CD14-positive monocyte (primary cell): ENCODE measurements around the gene UACA. TPM values are rescaled to one million over a fixed set of nuclear protein-coding genes. Genes with fewer than 3 reads are reported as not detected.

Experiments used
- DNase-seq, 3 donors: peaks; one replicate each; pipeline ENCODE4 v3.0.0-alpha.2; 2011 to 2022
- H2AFZ ChIP-seq: 2 replicates; pipeline ENCODE4 v1.6.0; 2012; ENCODE audit warnings: mild to moderate bottlenecking, low read depth, low read length, inconsistent platforms; ENCODE audit not compliant: insufficient read depth, poor library complexity, severe bottlenecking
- H3K27ac ChIP-seq, 2 donors: 1 replicate in 1 of 2; 2 replicates in 1 of 2; pipeline ENCODE4 v1.5.1; 2012 to 2013; ENCODE audit warnings: low read length in 2 of 2, control low read depth in 1 of 2, inconsistent platforms in 1 of 2, low read depth in 1 of 2, mild to moderate bottlenecking in 1 of 2
- H3K27me3 ChIP-seq, 2 donors: one replicate each; pipeline versions ENCODE4 v1.6.0 to v1.6.1; 2011 to 2013; ENCODE audit warnings: low read length in 2 of 2; ENCODE audit not compliant: control insufficient read depth in 2 of 2, insufficient read depth in 2 of 2
- H3K36me3 ChIP-seq, 2 donors: replicated peaks in 1 of 2; 1 replicate in 1 of 2; 2 replicates in 1 of 2; pipeline versions ENCODE4 v1.5.1 to v1.6.1; 2012 to 2013; ENCODE audit warnings: low read length in 2 of 2, control low read depth in 1 of 2, inconsistent platforms in 1 of 2, mild to moderate bottlenecking in 1 of 2; ENCODE audit not compliant: insufficient read depth in 2 of 2, control insufficient read depth in 1 of 2
- H3K4me1 ChIP-seq, 2 donors: 1 replicate in 1 of 2; 2 replicates in 1 of 2; pipeline versions ENCODE4 v1.5.1 to v1.6.1; 2012 to 2013; ENCODE audit warnings: low read length in 2 of 2, control low read depth in 1 of 2, inconsistent platforms in 1 of 2, mild to moderate bottlenecking in 1 of 2, moderate library complexity in 1 of 2; ENCODE audit not compliant: insufficient read depth in 2 of 2, control insufficient read depth in 1 of 2
- H3K4me2 ChIP-seq: replicated peaks from 2 replicates; pipeline ENCODE3; 2012; ENCODE audit warnings: low read length, moderate library complexity, mild to moderate bottlenecking; ENCODE audit not compliant: poor library complexity, severe bottlenecking; ENCODE audit errors: extremely low read depth
- H3K4me3 ChIP-seq, 3 experiments: fragments of 200-600 bp in 1 of 3; sonication (generic) in 1 of 3; replicated peaks in 1 of 3; 1 replicate in 2 of 3; 2 replicates in 1 of 3; pipeline ENCODE4 v1.5.1; 2011 to 2013; ENCODE audit warnings: low read length in 3 of 3, mild to moderate bottlenecking in 3 of 3, control low read depth in 2 of 3, low read depth in 2 of 3, inconsistent platforms in 1 of 3, moderate library complexity in 1 of 3
- H3K79me2 ChIP-seq: 2 replicates; pipeline ENCODE4 v1.6.0; 2012; ENCODE audit warnings: mild to moderate bottlenecking, control low read depth, inconsistent platforms, low read length, moderate library complexity; ENCODE audit not compliant: insufficient read depth
- H3K9ac ChIP-seq: 2 replicates; pipeline ENCODE4 v1.6.0; 2017; ENCODE audit warnings: low read length, mild to moderate bottlenecking; ENCODE audit not compliant: insufficient read depth, poor library complexity, severe bottlenecking
- H3K9me3 ChIP-seq, 2 donors: replicated peaks in 1 of 2; 1 replicate in 1 of 2; 2 replicates in 1 of 2; pipeline versions ENCODE4 v1.5.1 to v1.6.1; 2012 to 2013; ENCODE audit warnings: low read length in 2 of 2, control low read depth in 1 of 2; ENCODE audit not compliant: control insufficient read depth in 1 of 2, insufficient read depth in 1 of 2
- H4K20me1 ChIP-seq: 2 replicates; pipeline ENCODE4 v1.6.0; 2012; ENCODE audit warnings: mild to moderate bottlenecking, low read length, control low read depth, moderate library complexity; ENCODE audit not compliant: insufficient read depth
- H3K27ac Mint-ChIP-seq, 7 donors: one replicate each; pipeline ENCODE4 v1.8.0; 2020; ENCODE audit warnings: mild to moderate bottlenecking in 7 of 7, mixed read lengths in 7 of 7, moderate library complexity in 6 of 7, inconsistent platforms in 2 of 7
- H3K27me3 Mint-ChIP-seq, 3 donors: one replicate each; pipeline ENCODE4 v1.8.0; 2021 to 2022; ENCODE audit warnings: low read depth in 3 of 3, mild to moderate bottlenecking in 3 of 3, mixed read lengths in 3 of 3, moderate library complexity in 3 of 3, inconsistent platforms in 1 of 3
- H3K36me3 Mint-ChIP-seq, 2 donors: one replicate each; pipeline ENCODE4 v1.8.0; 2020; ENCODE audit warnings: mixed read lengths in 2 of 2, inconsistent platforms in 1 of 2, mild to moderate bottlenecking in 1 of 2
- H3K4me1 Mint-ChIP-seq: one replicate; pipeline ENCODE4 v1.8.0; 2020; ENCODE audit warnings: mild to moderate bottlenecking, mixed read lengths
- H3K4me3 Mint-ChIP-seq, 2 donors: one replicate each; pipeline ENCODE4 v1.8.0; 2020; ENCODE audit warnings: mild to moderate bottlenecking in 2 of 2, mixed read lengths in 2 of 2, moderate library complexity in 1 of 2
- H3K9me3 Mint-ChIP-seq, 7 donors: one replicate each; pipeline ENCODE4 v1.8.0; 2020 to 2022; ENCODE audit warnings: mixed read lengths in 7 of 7, mild to moderate bottlenecking in 6 of 7, moderate library complexity in 6 of 7, inconsistent platforms in 2 of 7
- CTCF ChIP-seq: fragments of 200-600 bp; IDR thresholded peaks from one replicate; pipeline ENCODE4 v1.8.0; 2022; ENCODE audit warnings: antibody characterized with exemption, mild to moderate bottlenecking
- WGBS: methylation state at CpG from one replicate; pipeline ENCODE4 v1.1.5; 2013; ENCODE audit warnings: missing lambda C conversion rate; ENCODE audit not compliant: insufficient coverage; 5-methylcytosine and 5-hydroxymethylcytosine counted together
- intact Hi-C, 2 donors: fragments of 100-400 bp; cut with micrococcal nuclease; formaldehyde crosslinking; loops; one replicate each; pipeline versions ENCODE4 v1.15.0 to v1.15.1; 2023
- polyA plus RNA-seq, 3 donors: library from polyadenylated mRNA; depleted of rRNA in 1 of 3; unstranded in 2 of 3; stranded (reverse) in 1 of 3; fragments of 300-500 nt in 2 of 3; fragments of >200 nt in 1 of 3; fragmentation: Illumina TruSeq in 2 of 3; gene quantifications; 1 replicate in 2 of 3; 2 replicates in 1 of 3; pipeline ENCODE4 v1.2.3, GENCODE V29; 2012 to 2021

UACA gene
- polyA plus RNA-seq, 3 donors: 1.7 to 3.1 (median 2.4) TPM

- H3K9me3 Mint-ChIP-seq: peaks cover 0 to 4% (median 0%) of the 10 kb centered on the region in 7 donors
- 100% methylated on average over 1 of the region's 5 CpGs for WGBS
- no peak overlapping the region for H3K4me3 Mint-ChIP-seq
- no peaks in the 10 kb centered on the region for H3K79me2 ChIP-seq
- H3K27ac ChIP-seq: no peak overlapping the region
- DNase-seq: no peak
- no peak overlapping the region for H3K4me2 ChIP-seq
- no peak overlapping the region for H3K27ac Mint-ChIP-seq
- H3K27me3 ChIP-seq: peaks cover 0 to 5% of the 10 kb centered on the region in 2 donors
- TF ChIP-seq CTCF: no peak
- H3K36me3 ChIP-seq: no peaks in the 10 kb centered on the region
- H3K4me1 Mint-ChIP-seq: no peaks in the 10 kb centered on the region
- intact Hi-C loops: loop anchor here (10.0 kb wide), 1 partner anchor 1254 kb away; no protein-coding TSS in a partner anchor
- no peak overlapping the region for H2AFZ ChIP-seq
- no peak overlapping the region for H3K9ac ChIP-seq
- H3K4me3 ChIP-seq: no peak overlapping the region
- no peaks in the 10 kb centered on the region for H3K9me3 ChIP-seq
- H4K20me1 ChIP-seq: no peaks in the 10 kb centered on the region
- H3K4me1 ChIP-seq: no peaks in the 10 kb centered on the region
- no peaks in the 10 kb centered on the region for H3K36me3 Mint-ChIP-seq
- H3K27me3 Mint-ChIP-seq: peaks cover 2 to 6% (median 3%) of the 10 kb centered on the region in 3 donors
Observed at GRCh38 chr15:70729164-70729563, 34.2 kb downstream of the UACA start.

GRCh38 chr15:70726753-70727152 lies 36.6 kb downstream of the UACA start:
- Histone ChIP-seq H3K9ac (no peak overlapping the region), H3K79me2 (no peaks in the 10 kb centered on the region), H2AFZ (no peak overlapping the region), H4K20me1 (no peaks in the 10 kb centered on the region), H3K9me3 (no peaks in the 10 kb centered on the region), H3K27me3 (peaks cover 0 to 5% of the 10 kb centered on the region in 2 donors), H3K4me2 (no peak overlapping the region), H3K4me1 (no peaks in the 10 kb centered on the region), H3K4me3 (no peak overlapping the region), H3K27ac (no peak overlapping the region), H3K36me3 (no peaks in the 10 kb centered on the region)
- Mint-ChIP-seq H3K9me3 (peaks cover 0 to 4% (median 0%) of the 10 kb centered on the region in 7 donors), H3K4me1 (no peaks in the 10 kb centered on the region), H3K27me3 (peaks cover 2 to 11% (median 3%) of the 10 kb centered on the region in 3 donors), H3K27ac (no peak overlapping the region), H3K36me3 (no peaks in the 10 kb centered on the region), H3K4me3 (no peak overlapping the region)
- no peak for DNase-seq
- TF ChIP-seq CTCF: no peak
- intact Hi-C loops: loop anchor here (10.0 kb wide), 1 partner anchor 1252 kb away; no protein-coding TSS in a partner anchor
- WGBS: no CpG with 5 or more reads among the region's 1 CpG
